ENCODE measurements around the gene PRXL2B.

GRCh38 chr1:2538872-2539271 is 47.7 kb upstream of the PRXL2B start:
- TF ChIP-seq POLR2AphosphoS5 (IDR thresholded peaks at IDR 0.05; ENCODE audit: low read depth, low read length) (no peak), POLR2A (IDR thresholded peaks at IDR 0.05; ENCODE audit: low read depth, low read length) (no peak)
